Astrocyte (in vitro differentiated cells and primary cell): ENCODE results near the gene CLCN1. TPM values are rescaled to one million over a fixed set of nuclear protein-coding genes. Genes with fewer than 3 reads are reported as not detected.
A peak's percentile ranks its signal among the peaks of the same experiment; 100 is the strongest.

Source experiments
- DNase-seq: peaks from one replicate; pipeline ENCODE4 v3.0.0-alpha.2; 2010; ENCODE audit warnings: low read depth
- FAIRE-seq: peaks from 2 replicates; lab custom pipeline; 2011; peaks lifted over from hg19 to GRCh38; lab: Jason Lieb, UNC
- H2AFZ ChIP-seq: 2 replicates; pipeline ENCODE4 v1.6.0; 2012; ENCODE audit warnings: low read depth, low read length, inconsistent platforms
- H3K27ac ChIP-seq: 2 replicates; pipeline ENCODE4 v1.5.1; 2011; ENCODE audit warnings: low read depth, low read length, inconsistent platforms
- H3K27me3 ChIP-seq: 2 replicates; pipeline ENCODE4 v1.6.0; 2011; ENCODE audit warnings: low read length, inconsistent platforms; ENCODE audit not compliant: insufficient read depth
- H3K36me3 ChIP-seq: 2 replicates; pipeline ENCODE4 v1.5.1; 2011; ENCODE audit warnings: low read length, inconsistent platforms; ENCODE audit not compliant: insufficient read depth
- H3K4me1 ChIP-seq: 2 replicates; pipeline ENCODE4 v1.5.1; 2011; ENCODE audit warnings: low read length, inconsistent platforms; ENCODE audit not compliant: insufficient read depth
- H3K4me2 ChIP-seq: 2 replicates; pipeline ENCODE4 v1.6.0; 2012; ENCODE audit warnings: low read length, inconsistent platforms
- H3K4me3 ChIP-seq: 2 replicates; pipeline ENCODE4 v1.5.1; 2011; ENCODE audit warnings: low read depth, mild to moderate bottlenecking, low read length, inconsistent platforms; ENCODE audit not compliant: insufficient read depth
- H3K79me2 ChIP-seq: 2 replicates; pipeline ENCODE4 v1.6.0; 2012; ENCODE audit warnings: mild to moderate bottlenecking, low read length, inconsistent platforms; ENCODE audit not compliant: insufficient read depth
- H3K9ac ChIP-seq: 2 replicates; pipeline ENCODE4 v1.6.0; 2012; ENCODE audit warnings: mild to moderate bottlenecking, low read length, inconsistent platforms
- H3K9me3 ChIP-seq: 2 replicates; pipeline ENCODE4 v1.5.1; 2012; ENCODE audit warnings: low read depth, mild to moderate bottlenecking, low read length, inconsistent platforms; ENCODE audit not compliant: insufficient read depth
- H4K20me1 ChIP-seq: 2 replicates; pipeline ENCODE4 v1.6.0; 2012; ENCODE audit warnings: low read length, inconsistent platforms; ENCODE audit not compliant: insufficient read depth
- H3K27ac Mint-ChIP-seq: one replicate; pipeline ENCODE4 v1.8.0; 2021; ENCODE audit warnings: mild to moderate bottlenecking, mixed read lengths; ENCODE audit not compliant: unreplicated experiment
- H3K27me3 Mint-ChIP-seq: one replicate; pipeline ENCODE4 v1.8.0; 2021; ENCODE audit warnings: low read depth, mixed read lengths; ENCODE audit not compliant: unreplicated experiment
- H3K36me3 Mint-ChIP-seq: one replicate; pipeline ENCODE4 v1.8.0; 2021; ENCODE audit warnings: low read depth, mixed read lengths; ENCODE audit not compliant: unreplicated experiment
- H3K4me1 Mint-ChIP-seq: one replicate; pipeline ENCODE4 v1.8.0; 2021; ENCODE audit warnings: low read depth, mixed read lengths; ENCODE audit not compliant: unreplicated experiment
- H3K4me3 Mint-ChIP-seq: one replicate; pipeline ENCODE4 v1.8.0; 2021; ENCODE audit warnings: mild to moderate bottlenecking, moderate library complexity, mixed read lengths; ENCODE audit not compliant: unreplicated experiment
- H3K9me3 Mint-ChIP-seq: one replicate; pipeline ENCODE4 v1.8.0; 2021; ENCODE audit warnings: mild to moderate bottlenecking, mixed read lengths; ENCODE audit not compliant: unreplicated experiment
- EZH2 ChIP-seq: IDR thresholded peaks from 2 replicates; pipeline ENCODE4 v1.6.1; 2012; ENCODE audit warnings: mild to moderate bottlenecking, low read length, inconsistent platforms; ENCODE audit not compliant: insufficient read depth
- microRNA-seq: library from miRNA; unstranded; fragments of <30 nt; microRNA quantifications from one replicate; pipeline ENCODE4 v1.2.0, GENCODE V29; 2020
- total RNA-seq: library from RNA; stranded (reverse); gene quantifications from 2 replicates; pipeline ENCODE4 v1.2.1, GENCODE V29; 2021
- TF ChIP-seq, protein P1 (sequence below): IDR thresholded peaks from 2 replicates; pipeline ENCODE4 v1.5.1; 2011; ENCODE audit warnings: low read depth, mild to moderate bottlenecking, inconsistent platforms, low read length, moderate library complexity; ENCODE audit not compliant: insufficient read depth

CLCN1 gene
- total RNA-seq, 1 donor from 2014 or later, result not detected

DNA sequence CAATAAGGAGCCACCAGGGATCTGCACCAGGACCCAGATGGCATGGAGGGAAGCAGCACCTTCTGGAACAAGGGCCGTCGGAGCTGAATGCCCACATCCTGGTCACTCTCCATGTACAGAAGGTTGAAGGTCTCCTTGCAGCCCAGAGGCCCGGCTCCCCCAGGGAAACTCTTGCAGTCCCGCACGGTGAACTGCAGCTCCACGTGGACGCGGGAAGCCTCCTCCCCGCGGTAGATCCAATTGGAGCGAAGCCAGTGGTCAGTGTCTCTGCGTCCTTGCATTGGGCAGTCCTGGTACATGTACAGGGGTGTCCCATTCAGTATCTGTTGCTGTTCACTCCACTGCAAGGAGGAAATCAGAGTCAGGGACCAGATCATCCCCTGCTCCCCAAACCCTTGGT lies 85.4 kb downstream of the CLCN1 start:
- Histone ChIP-seq H3K4me3 (no peak overlapping the region), H3K4me2 (no peak overlapping the region), H3K4me1 (no peaks in the 10 kb centered on the region), H3K27ac (no peak overlapping the region), H3K9ac (no peak overlapping the region), H4K20me1 (no peaks in the 10 kb centered on the region), H2AFZ (no peak overlapping the region), H3K27me3 (peaks cover 12% of the 10 kb centered on the region), H3K9me3 (no peaks in the 10 kb centered on the region), H3K79me2 (no peaks in the 10 kb centered on the region), H3K36me3 (no peaks in the 10 kb centered on the region)
- H3K36me3 Mint-ChIP-seq, result peaks cover 2% of the 10 kb centered on the region
- DNase-seq (no peak), FAIRE-seq (no peak)
- H3K27ac Mint-ChIP-seq, result no peak overlapping the region
- peaks cover 11% of the 10 kb centered on the region for H3K27me3 Mint-ChIP-seq
- no peak overlapping the region for H3K4me3 Mint-ChIP-seq
- TF ChIP-seq, protein P1, sequence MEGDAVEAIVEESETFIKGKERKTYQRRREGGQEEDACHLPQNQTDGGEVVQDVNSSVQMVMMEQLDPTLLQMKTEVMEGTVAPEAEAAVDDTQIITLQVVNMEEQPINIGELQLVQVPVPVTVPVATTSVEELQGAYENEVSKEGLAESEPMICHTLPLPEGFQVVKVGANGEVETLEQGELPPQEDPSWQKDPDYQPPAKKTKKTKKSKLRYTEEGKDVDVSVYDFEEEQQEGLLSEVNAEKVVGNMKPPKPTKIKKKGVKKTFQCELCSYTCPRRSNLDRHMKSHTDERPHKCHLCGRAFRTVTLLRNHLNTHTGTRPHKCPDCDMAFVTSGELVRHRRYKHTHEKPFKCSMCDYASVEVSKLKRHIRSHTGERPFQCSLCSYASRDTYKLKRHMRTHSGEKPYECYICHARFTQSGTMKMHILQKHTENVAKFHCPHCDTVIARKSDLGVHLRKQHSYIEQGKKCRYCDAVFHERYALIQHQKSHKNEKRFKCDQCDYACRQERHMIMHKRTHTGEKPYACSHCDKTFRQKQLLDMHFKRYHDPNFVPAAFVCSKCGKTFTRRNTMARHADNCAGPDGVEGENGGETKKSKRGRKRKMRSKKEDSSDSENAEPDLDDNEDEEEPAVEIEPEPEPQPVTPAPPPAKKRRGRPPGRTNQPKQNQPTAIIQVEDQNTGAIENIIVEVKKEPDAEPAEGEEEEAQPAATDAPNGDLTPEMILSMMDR, result no peak
- TF ChIP-seq EZH2, result no peak
- no peaks in the 10 kb centered on the region for H3K4me1 Mint-ChIP-seq
- H3K9me3 Mint-ChIP-seq, result no peaks in the 10 kb centered on the region

Small RNA genes lying within 50 kb of the gene (microRNA-seq; reads per million reads assigned to microRNA genes)
- 6.8 reads per million, percentile 28 among the genes with 10 or more reads in this experiment for gene MIR6892

Other genes with a start within 250 kb of the CLCN1 start
- gene PIP, start 184.0 kb upstream of the CLCN1 start, total RNA-seq, result not detected in 2 replicates
- not detected in 2 replicates for gene TAS2R39, start 132.7 kb upstream of the CLCN1 start, total RNA-seq
- not detected in 2 replicates for gene TAS2R40, start 94.1 kb upstream of the CLCN1 start, total RNA-seq
- gene GSTK1, start 52.7 kb upstream of the CLCN1 start, total RNA-seq, result 97.5 and 102 TPM in 2 replicates
- 0.20 TPM in 1 of 2 replicates, not detected in the other for gene TMEM139, start 31.2 kb upstream of the CLCN1 start, total RNA-seq
- gene CASP2, start 27.8 kb upstream of the CLCN1 start, total RNA-seq, result 32.6 and 38.0 TPM in 2 replicates
- gene FAM131B, start 46.6 kb downstream of the CLCN1 start, total RNA-seq, result 7.6 and 8.0 TPM in 2 replicates
- 477 and 523 TPM in 2 replicates for gene ZYX, start 65.2 kb downstream of the CLCN1 start, total RNA-seq
- 0.96 and 2.6 TPM in 2 replicates for gene EPHA1, start 92.7 kb downstream of the CLCN1 start, total RNA-seq
- not detected in 2 replicates for gene TAS2R60, start 127.3 kb downstream of the CLCN1 start, total RNA-seq
- not detected in 2 replicates for gene TAS2R41, start 161.8 kb downstream of the CLCN1 start, total RNA-seq